Measurements from ENCODE around the gene BHLHE23.

GRCh38 chr20:63000036-63000435, 6.7 kb downstream of the BHLHE23 start:
- TF ChIP-seq CTCF (conservative IDR thresholded peaks at IDR 0.05 in 1 of 2, IDR thresholded peaks at IDR 0.05 in 1 of 2; ENCODE audit: low read depth in 1 of 2, low read length in 2 of 2) (no peak), EZH2 (IDR thresholded peaks at IDR 0.05; ENCODE audit: low read length, missing control alignments) (no peak)
